Endodermal cell (in vitro differentiated cells): ENCODE data around the gene MAD2L1BP. TPM values are rescaled to one million over a fixed set of nuclear protein-coding genes. Genes with fewer than 3 reads are reported as not detected.
"Not testable (repeated sequence)": the region's sequence is repeated elsewhere in the genome, so short reads cannot be mapped to it uniquely, and the experiment has no call there.

Experiments used
- DNase-seq: peaks from one replicate; pipeline ENCODE4 v3.0.0-alpha.2; 2017
- H3K27ac ChIP-seq: 2 replicates; pipeline ENCODE4 v1.5.1; 2013; ENCODE audit warnings: mild to moderate bottlenecking, low read depth, low read length, moderate library complexity
- H3K27me3 ChIP-seq: 2 replicates; pipeline ENCODE4 v1.6.1; 2013; ENCODE audit warnings: mild to moderate bottlenecking, low read length, moderate library complexity; ENCODE audit not compliant: insufficient read depth, control insufficient read depth, poor library complexity, severe bottlenecking
- H3K36me3 ChIP-seq: 2 replicates; pipeline ENCODE4 v1.7.0; 2013; ENCODE audit warnings: mild to moderate bottlenecking, low read length, moderate library complexity; ENCODE audit not compliant: control insufficient read depth, insufficient read depth
- H3K4me1 ChIP-seq: one replicate; pipeline ENCODE4 v1.7.0; 2013; ENCODE audit warnings: low read length; ENCODE audit not compliant: control insufficient read depth, insufficient read depth
- H3K4me3 ChIP-seq: 2 replicates; pipeline ENCODE4 v1.5.1; 2013; ENCODE audit warnings: mild to moderate bottlenecking, low read length, moderate library complexity
- H3K9ac ChIP-seq: 2 replicates; pipeline ENCODE4 v1.6.1; 2013; ENCODE audit warnings: mild to moderate bottlenecking, low read length, moderate library complexity; ENCODE audit not compliant: poor library complexity, severe bottlenecking; ENCODE audit errors: extremely low read depth
- H3K9me3 ChIP-seq: 2 replicates; pipeline ENCODE4 v1.6.1; 2013; ENCODE audit warnings: mild to moderate bottlenecking, low read length, moderate library complexity; ENCODE audit not compliant: control insufficient read depth
- H3K27ac Mint-ChIP-seq: 2 replicates; pipeline ENCODE4 v1.8.0; 2020; ENCODE audit warnings: mixed read lengths
- H3K27me3 Mint-ChIP-seq: 2 replicates; pipeline ENCODE4 v1.8.0; 2021; ENCODE audit warnings: mild to moderate bottlenecking, mixed read lengths; ENCODE audit not compliant: insufficient read depth
- H3K36me3 Mint-ChIP-seq: 2 replicates; pipeline ENCODE4 v1.8.0; 2020; ENCODE audit warnings: low read depth, mixed read lengths
- H3K4me1 Mint-ChIP-seq: 2 replicates; pipeline ENCODE4 v1.8.0; 2020; ENCODE audit warnings: mixed read lengths
- H3K4me3 Mint-ChIP-seq: 2 replicates; pipeline ENCODE4 v1.8.0; 2020; ENCODE audit warnings: mild to moderate bottlenecking, moderate library complexity, mixed read lengths
- H3K9me3 Mint-ChIP-seq: 2 replicates; pipeline ENCODE4 v1.8.0; 2020; ENCODE audit warnings: mild to moderate bottlenecking, mixed read lengths
- WGBS, 2 experiments: methylation state at CpG; one replicate each; pipeline versions ENCODE4 v1.1.5 to v1.1.7; 2013; ENCODE audit warnings: missing lambda C conversion rate in 2 of 2, mixed read lengths in 1 of 2; ENCODE audit not compliant: insufficient coverage in 1 of 2, insufficient read length in 1 of 2; 5-methylcytosine and 5-hydroxymethylcytosine counted together
- total RNA-seq, 2 donors: library from RNA; stranded (reverse); fragmentation: NEBNext Ultra II Directional in 1 of 2; extraction: Animal tissue kit (Norgen Biotek cat#: 25700) in 1 of 2; gene quantifications; 2 replicates in 1 of 2; 3 replicates in 1 of 2; pipeline ENCODE4 v1.2.1, GENCODE V29; 2021
- TF ChIP-seq, protein P1 (sequence below): fragments of 200-600 bp; sonication (generic); conservative IDR thresholded peaks from 2 replicates; pipeline ENCODE4 v1.5.0; 2021; ENCODE audit warnings: antibody characterized with exemption, mild to moderate bottlenecking

Gene MAD2L1BP
- total RNA-seq, 2 donors from 2014 or later = 32.7 to 41.5 TPM

DNA sequence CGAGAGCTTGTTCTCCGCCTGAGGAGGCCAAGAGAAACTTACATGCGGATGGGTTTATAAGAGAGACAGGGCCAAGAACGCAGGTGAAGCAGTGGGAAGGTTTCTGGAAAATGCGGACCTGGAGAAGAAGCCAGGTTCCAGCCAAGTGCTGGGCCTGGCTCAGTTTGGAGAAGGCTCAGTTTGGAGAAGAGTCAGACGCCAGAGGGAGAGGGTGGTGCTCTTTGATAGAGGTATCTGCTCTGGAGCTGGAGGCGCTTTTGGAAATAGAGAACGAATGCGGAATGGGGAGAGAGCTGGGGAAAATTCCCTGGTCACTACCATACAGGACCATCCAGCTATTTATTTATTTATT lies 9.9 kb downstream of the MAD2L1BP start:
- Histone ChIP-seq H3K27ac (no peak overlapping the region), H3K4me1 (peaks cover under 1% of the 10 kb centered on the region)

GRCh38 chr6:43647613-43648012 lies 12.0 kb downstream of the MAD2L1BP start:
- no peak overlapping the region for H3K27ac Mint-ChIP-seq
- DNase-seq = no peak
- H3K4me1 ChIP-seq = no peaks in the 10 kb centered on the region
- no peak overlapping the region for H3K9ac ChIP-seq
- no peak overlapping the region for H3K4me3 ChIP-seq
- TF ChIP-seq, protein P1, sequence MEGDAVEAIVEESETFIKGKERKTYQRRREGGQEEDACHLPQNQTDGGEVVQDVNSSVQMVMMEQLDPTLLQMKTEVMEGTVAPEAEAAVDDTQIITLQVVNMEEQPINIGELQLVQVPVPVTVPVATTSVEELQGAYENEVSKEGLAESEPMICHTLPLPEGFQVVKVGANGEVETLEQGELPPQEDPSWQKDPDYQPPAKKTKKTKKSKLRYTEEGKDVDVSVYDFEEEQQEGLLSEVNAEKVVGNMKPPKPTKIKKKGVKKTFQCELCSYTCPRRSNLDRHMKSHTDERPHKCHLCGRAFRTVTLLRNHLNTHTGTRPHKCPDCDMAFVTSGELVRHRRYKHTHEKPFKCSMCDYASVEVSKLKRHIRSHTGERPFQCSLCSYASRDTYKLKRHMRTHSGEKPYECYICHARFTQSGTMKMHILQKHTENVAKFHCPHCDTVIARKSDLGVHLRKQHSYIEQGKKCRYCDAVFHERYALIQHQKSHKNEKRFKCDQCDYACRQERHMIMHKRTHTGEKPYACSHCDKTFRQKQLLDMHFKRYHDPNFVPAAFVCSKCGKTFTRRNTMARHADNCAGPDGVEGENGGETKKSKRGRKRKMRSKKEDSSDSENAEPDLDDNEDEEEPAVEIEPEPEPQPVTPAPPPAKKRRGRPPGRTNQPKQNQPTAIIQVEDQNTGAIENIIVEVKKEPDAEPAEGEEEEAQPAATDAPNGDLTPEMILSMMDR = no peak
- H3K4me1 Mint-ChIP-seq = peaks cover 18% of the 10 kb centered on the region
- no peaks in the 10 kb centered on the region for H3K9me3 Mint-ChIP-seq
- H3K27ac ChIP-seq = no peak overlapping the region
- H3K27me3 ChIP-seq = no peaks in the 10 kb centered on the region
- WGBS, 2 experiments = 91 to 96% methylated on average over 3 of the region's 3 CpGs
- H3K9me3 ChIP-seq = no peaks in the 10 kb centered on the region
- peaks cover 6% of the 10 kb centered on the region for H3K36me3 ChIP-seq
- no peak overlapping the region for H3K4me3 Mint-ChIP-seq
- H3K27me3 Mint-ChIP-seq = peaks cover 2% of the 10 kb centered on the region
- peaks cover 5% of the 10 kb centered on the region for H3K36me3 Mint-ChIP-seq

More for the DNA sequence above, 9.9 kb downstream of the MAD2L1BP start:
- TF ChIP-seq, protein P1 = no peak
- no peaks in the 10 kb centered on the region for H3K9me3 ChIP-seq
- WGBS, 2 experiments = 26 to 27% methylated on average over 4 to 9 of the region's 9 CpGs
- Mint-ChIP-seq H3K9me3 (no peaks in the 10 kb centered on the region), H3K4me3 (peak overlapping the region; percentile 59), H3K36me3 (peaks cover 16% of the 10 kb centered on the region), H3K4me1 (peaks cover 24% of the 10 kb centered on the region), H3K27me3 (no peaks in the 10 kb centered on the region), H3K27ac (peak overlapping the region; percentile 83)
- H3K4me3 ChIP-seq = peak overlapping the region; percentile 73
- peaks cover 22% of the 10 kb centered on the region for H3K36me3 ChIP-seq
- no peak overlapping the region for H3K9ac ChIP-seq
- no peaks in the 10 kb centered on the region for H3K27me3 ChIP-seq
- DNase-seq = no peak

DNA sequence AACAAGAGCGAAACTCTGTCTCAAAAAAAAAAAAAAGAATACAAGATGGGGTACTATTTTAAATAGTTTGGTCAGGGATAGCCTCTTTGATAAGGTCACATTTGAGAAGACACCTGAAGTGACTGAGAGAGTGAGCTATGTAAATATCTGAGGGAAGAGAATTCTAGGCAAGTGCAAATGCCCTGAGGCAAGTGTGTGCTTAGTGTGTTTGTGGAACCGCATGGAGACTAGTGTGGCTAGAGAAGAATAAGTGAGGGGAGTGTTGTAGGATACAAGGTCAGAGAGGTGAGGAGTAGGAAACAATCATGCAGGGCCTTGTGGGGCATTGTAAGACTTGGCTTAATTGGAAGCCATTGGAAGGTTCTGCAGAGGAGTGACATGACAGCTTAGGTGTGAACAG lies 12.6 kb downstream of the MAD2L1BP start:
- H3K27ac ChIP-seq = no peak overlapping the region
- H3K9ac ChIP-seq = no peak overlapping the region
- TF ChIP-seq, protein P1 = no peak
- peaks cover 2% of the 10 kb centered on the region for H3K27me3 Mint-ChIP-seq
- H3K4me1 Mint-ChIP-seq = peaks cover 12% of the 10 kb centered on the region
- H3K4me1 ChIP-seq = no peaks in the 10 kb centered on the region
- H3K4me3 Mint-ChIP-seq = no peak overlapping the region
- no peaks in the 10 kb centered on the region for H3K36me3 Mint-ChIP-seq
- WGBS, 2 experiments = 91% methylated on average over 2 of the region's 2 CpGs; no CpG with 5 or more reads in 1 of the 2 experiments
- no peaks in the 10 kb centered on the region for H3K9me3 Mint-ChIP-seq
- no peaks in the 10 kb centered on the region for H3K27me3 ChIP-seq
- H3K4me3 ChIP-seq = no peak overlapping the region
- no peak overlapping the region for H3K27ac Mint-ChIP-seq
- DNase-seq = no peak
- H3K36me3 ChIP-seq = peaks cover 4% of the 10 kb centered on the region
- no peaks in the 10 kb centered on the region for H3K9me3 ChIP-seq

- H3K9me3 Mint-ChIP-seq, H3K27me3 ChIP-seq, H3K9me3 ChIP-seq, H3K27ac Mint-ChIP-seq, H3K9ac ChIP-seq, H3K36me3 ChIP-seq, H3K27me3 Mint-ChIP-seq, H3K36me3 Mint-ChIP-seq, DNase-seq, H3K27ac ChIP-seq, H3K4me1 ChIP-seq, H3K4me3 ChIP-seq, H3K4me3 Mint-ChIP-seq, H3K4me1 Mint-ChIP-seq: not testable (repeated sequence)
- 86 to 96% methylated on average over 1 to 2 of the region's 2 CpGs for WGBS, 2 experiments
Observed at GRCh38 chr6:43652822-43653221, 17.2 kb downstream of the MAD2L1BP start.
